22Rv1 (cell line): Measurements from ENCODE around the gene SLC40A1.

Experiments used
- H3K27ac ChIP-seq: fragments of 450-650 bp; 2 replicates; pipeline ENCODE4 v1.5.1; 2017
- ZFX ChIP-seq: fragments of 450-650 bp; IDR thresholded peaks from 2 replicates; pipeline ENCODE4 v1.6.1; 2017; ENCODE audit warnings: antibody characterized with exemption, borderline replicate concordance
- TF ChIP-seq, protein P1 (sequence below): fragments of 450-650 bp; IDR thresholded peaks from 2 replicates; pipeline ENCODE4 v1.5.1; 2017; ENCODE audit warnings: mild to moderate bottlenecking

The SLC40A1 gene

GRCh38 chr2:189583227-189584198 lies 2.9 kb upstream of the SLC40A1 start:
- no peak overlapping the region for H3K27ac ChIP-seq
- no peak for TF ChIP-seq ZFX
- TF ChIP-seq, protein P1, sequence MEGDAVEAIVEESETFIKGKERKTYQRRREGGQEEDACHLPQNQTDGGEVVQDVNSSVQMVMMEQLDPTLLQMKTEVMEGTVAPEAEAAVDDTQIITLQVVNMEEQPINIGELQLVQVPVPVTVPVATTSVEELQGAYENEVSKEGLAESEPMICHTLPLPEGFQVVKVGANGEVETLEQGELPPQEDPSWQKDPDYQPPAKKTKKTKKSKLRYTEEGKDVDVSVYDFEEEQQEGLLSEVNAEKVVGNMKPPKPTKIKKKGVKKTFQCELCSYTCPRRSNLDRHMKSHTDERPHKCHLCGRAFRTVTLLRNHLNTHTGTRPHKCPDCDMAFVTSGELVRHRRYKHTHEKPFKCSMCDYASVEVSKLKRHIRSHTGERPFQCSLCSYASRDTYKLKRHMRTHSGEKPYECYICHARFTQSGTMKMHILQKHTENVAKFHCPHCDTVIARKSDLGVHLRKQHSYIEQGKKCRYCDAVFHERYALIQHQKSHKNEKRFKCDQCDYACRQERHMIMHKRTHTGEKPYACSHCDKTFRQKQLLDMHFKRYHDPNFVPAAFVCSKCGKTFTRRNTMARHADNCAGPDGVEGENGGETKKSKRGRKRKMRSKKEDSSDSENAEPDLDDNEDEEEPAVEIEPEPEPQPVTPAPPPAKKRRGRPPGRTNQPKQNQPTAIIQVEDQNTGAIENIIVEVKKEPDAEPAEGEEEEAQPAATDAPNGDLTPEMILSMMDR: no peak

- TF ChIP-seq, protein P1: no peak
- TF ChIP-seq ZFX: no peak
These were observed 2.2 kb upstream of the SLC40A1 start for GRCh38 chr2:189582809-189583192.

DNA sequence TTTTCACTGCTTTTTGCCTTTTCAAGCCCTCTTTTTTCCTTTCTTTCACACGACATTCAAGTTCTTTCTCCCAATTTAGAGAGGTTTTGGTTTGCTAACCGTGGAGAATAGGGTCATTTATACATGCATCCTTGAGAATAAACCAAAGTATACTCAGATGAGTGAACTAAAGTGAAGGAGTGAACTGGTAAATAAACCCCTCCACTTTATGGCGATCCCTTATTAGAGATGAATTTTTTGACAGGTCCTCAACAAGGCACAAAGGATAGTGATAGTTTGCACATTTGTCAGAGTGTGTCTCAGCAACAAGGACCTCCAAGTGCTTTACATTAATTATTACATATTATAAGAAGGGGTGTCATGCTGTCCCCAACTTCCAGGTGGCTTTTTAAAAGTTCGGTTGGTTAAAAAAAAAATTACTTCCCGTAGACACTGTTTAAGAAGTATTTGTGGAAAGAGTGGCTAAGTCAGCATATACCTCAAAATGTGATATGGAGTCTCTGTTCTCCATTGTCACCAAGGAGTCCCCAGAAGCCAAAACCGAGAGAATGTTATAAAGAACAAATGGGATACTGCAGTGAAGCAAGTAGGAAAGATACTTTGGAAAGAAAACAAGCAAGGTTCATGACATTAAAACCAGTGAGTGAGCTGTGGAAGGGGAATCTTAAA lies 1.7 kb upstream of the SLC40A1 start:
- no peak overlapping the region; the same call in 1 of the 2 replicates for H3K27ac ChIP-seq
- TF ChIP-seq, protein P1: no peak
- no peak for TF ChIP-seq ZFX

More at GRCh38 chr2:189582809-189583192, 2.2 kb upstream of the SLC40A1 start:
- no peak overlapping the region for H3K27ac ChIP-seq

- H3K27ac ChIP-seq: peak overlapping the region; percentile 77
- no peak for TF ChIP-seq ZFX
- TF ChIP-seq, protein P1: no peak
These were observed 961 bp upstream of the SLC40A1 start for GRCh38 chr2:189581354-189582139.

DNA sequence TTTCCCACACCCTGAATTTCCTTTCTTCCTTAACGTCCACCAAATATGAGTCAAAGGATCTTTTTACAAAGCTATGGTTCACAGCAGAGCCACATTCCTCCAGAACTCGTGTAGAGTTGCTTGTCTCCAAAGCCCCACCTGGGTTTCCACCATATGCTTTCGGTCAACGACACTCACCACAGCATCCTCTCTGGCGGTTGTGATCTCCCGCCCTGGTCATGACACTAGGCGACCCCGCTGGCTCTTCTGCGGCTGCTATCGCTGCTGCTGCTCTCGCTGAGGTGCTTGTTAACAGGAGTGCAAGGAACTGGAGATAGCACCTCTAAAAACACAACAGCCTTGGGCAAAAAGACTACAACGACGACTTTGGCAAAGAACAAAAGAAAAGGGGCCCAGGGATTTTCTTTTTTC lies 340 bp downstream of the SLC40A1 start:
- peak overlapping the region; percentile 77 for H3K27ac ChIP-seq
- TF ChIP-seq, protein P1: no peak
- no peak for TF ChIP-seq ZFX

DNA sequence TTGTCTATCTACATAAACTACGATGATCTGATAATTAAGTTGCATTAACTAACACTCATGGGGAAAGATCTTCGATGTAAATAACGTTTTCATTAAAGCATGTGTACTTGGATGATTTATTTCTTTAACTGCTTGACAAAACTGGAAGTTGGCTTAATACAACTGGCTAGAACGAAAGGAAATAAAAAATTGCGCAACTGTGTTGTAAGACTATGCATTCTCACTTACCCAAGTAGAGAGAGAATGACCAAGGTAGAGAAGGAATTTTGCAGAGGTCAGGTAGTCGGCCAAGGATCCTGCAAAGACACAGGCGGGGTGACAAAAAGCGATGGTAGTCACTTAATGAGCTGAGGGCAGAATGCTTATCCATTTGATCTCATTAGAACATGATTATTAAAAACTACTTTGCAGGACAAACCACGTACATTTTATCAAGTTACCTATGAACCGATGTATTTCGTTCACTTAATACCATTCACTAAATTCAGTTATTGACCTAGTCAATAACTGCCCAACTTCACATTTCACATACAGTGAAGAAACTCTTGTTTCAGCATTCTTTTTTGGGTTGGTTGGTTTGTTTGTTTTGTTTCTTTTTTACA lies 900 bp downstream of the SLC40A1 start:
- TF ChIP-seq, protein P1: no peak
- TF ChIP-seq ZFX: no peak

More for the DNA sequence above, 900 bp downstream of the SLC40A1 start:
- peak overlapping the region; percentile 77; the same call in 1 of the 2 replicates for H3K27ac ChIP-seq
